HepG2 (cell line): ENCODE results near the gene BBOF1. TPM values are rescaled to one million over a fixed set of nuclear protein-coding genes. Genes with fewer than 3 reads are reported as not detected.
A peak's percentile ranks its signal among the peaks of the same experiment; 100 is the strongest.

ENCODE experiments used
- AKAP8 ChIP-seq: sonication (generic); formaldehyde crosslinking; IDR thresholded peaks from 2 replicates; pipeline ENCODE4 v1.5.1; 2020; ENCODE audit warnings: mild to moderate bottlenecking, missing genetic modification reagents
- BORCS8-MEF2B ChIP-seq: sonication (generic); formaldehyde crosslinking; IDR thresholded peaks from 2 replicates; pipeline ENCODE4 v1.8.0; 2022; ENCODE audit warnings: mild to moderate bottlenecking, missing genetic modification reagents
- BRCA1 ChIP-seq: sonication (generic); formaldehyde crosslinking; IDR thresholded peaks from 2 replicates; pipeline ENCODE4 v1.4.0; 2020; ENCODE audit warnings: missing genetic modification reagents
- CERS6 ChIP-seq: sonication (generic); formaldehyde crosslinking; IDR thresholded peaks from 2 replicates; pipeline ENCODE4 v1.5.0; 2020; ENCODE audit warnings: missing genetic modification reagents
- HMG20B ChIP-seq: conservative IDR thresholded peaks from 2 replicates; pipeline ENCODE4 v1.6.1; 2016; ENCODE audit warnings: missing genetic modification reagents, missing compliant biosample characterization
- MIER2 ChIP-seq: IDR thresholded peaks from 2 replicates; pipeline ENCODE4 v1.6.1; 2016; ENCODE audit warnings: missing biosample characterization, missing genetic modification reagents
- MYNN ChIP-seq: sonication (generic); formaldehyde crosslinking; IDR thresholded peaks from 2 replicates; pipeline ENCODE4 v1.4.0; 2020; ENCODE audit warnings: mild to moderate bottlenecking, low read depth, missing genetic modification reagents
- NFIC ChIP-seq: IDR thresholded peaks from 2 replicates; pipeline ENCODE4 v1.6.1; 2012; ENCODE audit warnings: mild to moderate bottlenecking, low read length, inconsistent platforms
- NR2F2 ChIP-seq: IDR thresholded peaks from 2 replicates; pipeline ENCODE4 v1.6.1; 2012; ENCODE audit warnings: low read depth, inconsistent platforms, borderline replicate concordance
- PHF20 ChIP-seq: sonication (generic); formaldehyde crosslinking; IDR thresholded peaks from 2 replicates; pipeline ENCODE4 v1.5.0; 2020; ENCODE audit warnings: mild to moderate bottlenecking, missing genetic modification reagents
- TCF12 ChIP-seq, 2 experiments: fragments of 450-650 bp in 1 of 2; sonication (generic) in 1 of 2; formaldehyde crosslinking in 1 of 2; IDR thresholded peaks; 2 replicates each; pipeline versions ENCODE4 v1.6.1 to v1.8.0; 2017 to 2022; ENCODE audit warnings: antibody characterized with exemption in 1 of 2, mild to moderate bottlenecking in 1 of 2, missing genetic modification reagents in 1 of 2, moderate library complexity in 1 of 2
- YEATS4 ChIP-seq: sonication (generic); formaldehyde crosslinking; IDR thresholded peaks from 2 replicates; pipeline ENCODE4 v1.4.0; 2020; ENCODE audit warnings: missing genetic modification reagents, borderline replicate concordance
- ZKSCAN5 ChIP-seq: sonication (generic); formaldehyde crosslinking; IDR thresholded peaks from 2 replicates; pipeline ENCODE4 v1.5.1; 2020; ENCODE audit warnings: mild to moderate bottlenecking, missing genetic modification reagents
- ZNF205 ChIP-seq: IDR thresholded peaks from 2 replicates; pipeline ENCODE4 v1.6.1; 2018; ENCODE audit warnings: missing biosample characterization, missing genetic modification reagents
- ZNF263 ChIP-seq: sonication (generic); formaldehyde crosslinking; IDR thresholded peaks from 2 replicates; pipeline ENCODE4 v1.4.0; 2020; ENCODE audit warnings: missing genetic modification reagents
- ZNF350 ChIP-seq: sonication (generic); formaldehyde crosslinking; IDR thresholded peaks from 2 replicates; pipeline ENCODE4 v1.4.0; 2020; ENCODE audit warnings: mild to moderate bottlenecking, low read depth, missing genetic modification reagents, borderline replicate concordance
- ZNF362 ChIP-seq: sonication (generic); formaldehyde crosslinking; IDR thresholded peaks from 2 replicates; pipeline ENCODE4 v1.4.0; 2020; ENCODE audit warnings: missing genetic modification reagents, mild to moderate bottlenecking, borderline replicate concordance
- ZNF543 ChIP-seq: sonication (generic); formaldehyde crosslinking; IDR thresholded peaks from 2 replicates; pipeline ENCODE4 v1.4.0; 2020; ENCODE audit warnings: mild to moderate bottlenecking, missing genetic modification reagents
- ZNF644 ChIP-seq: IDR thresholded peaks from 2 replicates; pipeline ENCODE4 v1.6.1; 2016; ENCODE audit warnings: low read depth
- ZNF709 ChIP-seq: sonication (generic); formaldehyde crosslinking; IDR thresholded peaks from 2 replicates; pipeline ENCODE4 v1.5.0; 2020; ENCODE audit warnings: mild to moderate bottlenecking, missing genetic modification reagents
- ZNF768 ChIP-seq: sonication (generic); formaldehyde crosslinking; IDR thresholded peaks from 2 replicates; pipeline ENCODE4 v1.4.0; 2020; ENCODE audit warnings: missing genetic modification reagents
- ZNF879 ChIP-seq: sonication (generic); formaldehyde crosslinking; IDR thresholded peaks from 2 replicates; pipeline ENCODE4 v1.8.1; 2023; ENCODE audit warnings: missing genetic modification reagents
- polyA plus RNA-seq, 8 experiments: library from polyadenylated mRNA; depleted of rRNA in 3 of 8; stranded (reverse) in 7 of 8; unstranded in 1 of 8; fragments of >200 nt; fragmentation: Illumina TruSeq in 4 of 8; extraction: Trizol in 4 of 8; gene quantifications; 2 replicates each; pipeline versions ENCODE4 v1.2.1 to v1.2.3, GENCODE V29; 2011 to 2016; ENCODE audit warnings: low read depth in 4 of 8, missing spikeins in 1 of 8, mixed read lengths in 1 of 8; ENCODE audit not compliant: insufficient read depth in 1 of 8
- total RNA-seq, 5 experiments: library from RNA; depleted of rRNA; stranded (reverse); fragments of >200 nt; fragmentation: Illumina TruSeq; extraction: Trizol; gene quantifications; 2 replicates each; pipeline ENCODE4 v1.2.3, GENCODE V29; 2016; ENCODE audit warnings: low read depth in 1 of 5
- TF ChIP-seq, protein P1 (sequence below): IDR thresholded peaks from 2 replicates; pipeline ENCODE4 v1.6.1; 2016; ENCODE audit warnings: missing genetic modification reagents, missing compliant biosample characterization
- TF ChIP-seq, protein P2 (sequence below): sonication (generic); formaldehyde crosslinking; IDR thresholded peaks from 2 replicates; pipeline ENCODE4 v1.5.0; 2020; ENCODE audit warnings: missing genetic modification reagents
- TF ChIP-seq, protein P3 (sequence below): sonication (generic); formaldehyde crosslinking; IDR thresholded peaks from 2 replicates; pipeline ENCODE4 v1.4.0; 2020; ENCODE audit warnings: mild to moderate bottlenecking, low read depth, missing genetic modification reagents
- TF ChIP-seq, protein P4 (sequence below): sonication (generic); formaldehyde crosslinking; IDR thresholded peaks from 2 replicates; pipeline ENCODE4 v1.4.0; 2020; ENCODE audit warnings: missing genetic modification reagents

Gene BBOF1
- total and polyA plus RNA-seq, 2 of the 13 experiments (the other 11 are each of a cell fraction or from before 2014, with no cell fraction given), result 1.6 to 2.3 TPM

GRCh38 chr14:73995977-73996378 is 23.2 kb upstream of the BBOF1 start (continued):
- no peak for TF ChIP-seq ZNF709 (CRISPR knock-in tag)
- TF ChIP-seq ZNF263 (CRISPR knock-in tag), result peak; percentile 46; the same call in 1 of the 2 replicates
- TF ChIP-seq MYNN (CRISPR knock-in tag), result no peak
- no peak for TF ChIP-seq ZNF350 (CRISPR knock-in tag)
- TF ChIP-seq NR2F2, result no peak
- no peak for TF ChIP-seq NFIC
- TF ChIP-seq TCF12 (IDR thresholded peaks at IDR 0.05), result no peak
- no peak for TF ChIP-seq TCF12 (CRISPR knock-in tag; IDR thresholded peaks at IDR 0.05)
- no peak for TF ChIP-seq HMG20B (CRISPR knock-in tag)
- peak; percentile 25; the same call in 1 of the 2 replicates for TF ChIP-seq ZNF205 (CRISPR knock-in tag)
- no peak for TF ChIP-seq PHF20 (CRISPR knock-in tag)
- TF ChIP-seq ZNF543 (CRISPR knock-in tag), result no peak
- TF ChIP-seq, protein P1, sequence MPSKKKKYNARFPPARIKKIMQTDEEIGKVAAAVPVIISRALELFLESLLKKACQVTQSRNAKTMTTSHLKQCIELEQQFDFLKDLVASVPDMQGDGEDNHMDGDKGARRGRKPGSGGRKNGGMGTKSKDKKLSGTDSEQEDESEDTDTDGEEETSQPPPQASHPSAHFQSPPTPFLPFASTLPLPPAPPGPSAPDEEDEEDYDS, result no peak; the same call in 1 of the 2 replicates
- TF ChIP-seq ZNF362, result no peak
- no peak for TF ChIP-seq ZNF879 (CRISPR knock-in tag)
- TF ChIP-seq BORCS8-MEF2B (CRISPR knock-in tag), result no peak
- 0 out of 2 replicates have a peak, but pooled peaks have one; percentile 8 for TF ChIP-seq YEATS4 (CRISPR knock-in tag)
- no peak for TF ChIP-seq MIER2 (CRISPR knock-in tag)
- TF ChIP-seq ZKSCAN5 (CRISPR knock-in tag), result no peak
- TF ChIP-seq, protein P2, sequence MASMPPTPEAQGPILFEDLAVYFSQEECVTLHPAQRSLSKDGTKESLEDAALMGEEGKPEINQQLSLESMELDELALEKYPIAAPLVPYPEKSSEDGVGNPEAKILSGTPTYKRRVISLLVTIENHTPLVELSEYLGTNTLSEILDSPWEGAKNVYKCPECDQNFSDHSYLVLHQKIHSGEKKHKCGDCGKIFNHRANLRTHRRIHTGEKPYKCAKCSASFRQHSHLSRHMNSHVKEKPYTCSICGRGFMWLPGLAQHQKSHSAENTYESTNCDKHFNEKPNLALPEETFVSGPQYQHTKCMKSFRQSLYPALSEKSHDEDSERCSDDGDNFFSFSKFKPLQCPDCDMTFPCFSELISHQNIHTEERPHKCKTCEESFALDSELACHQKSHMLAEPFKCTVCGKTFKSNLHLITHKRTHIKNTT (CRISPR knock-in tag), result no peak
- TF ChIP-seq, protein P3, sequence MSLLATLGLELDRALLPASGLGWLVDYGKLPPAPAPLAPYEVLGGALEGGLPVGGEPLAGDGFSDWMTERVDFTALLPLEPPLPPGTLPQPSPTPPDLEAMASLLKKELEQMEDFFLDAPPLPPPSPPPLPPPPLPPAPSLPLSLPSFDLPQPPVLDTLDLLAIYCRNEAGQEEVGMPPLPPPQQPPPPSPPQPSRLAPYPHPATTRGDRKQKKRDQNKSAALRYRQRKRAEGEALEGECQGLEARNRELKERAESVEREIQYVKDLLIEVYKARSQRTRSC (CRISPR knock-in tag), result no peak
- TF ChIP-seq ZNF768 (CRISPR knock-in tag), result no peak
- TF ChIP-seq BRCA1 (CRISPR knock-in tag), result no peak
- no peak for TF ChIP-seq ZNF644 (CRISPR knock-in tag)
- TF ChIP-seq CERS6 (CRISPR knock-in tag), result no peak
- no peak for TF ChIP-seq AKAP8 (CRISPR knock-in tag)
- TF ChIP-seq, protein P4, sequence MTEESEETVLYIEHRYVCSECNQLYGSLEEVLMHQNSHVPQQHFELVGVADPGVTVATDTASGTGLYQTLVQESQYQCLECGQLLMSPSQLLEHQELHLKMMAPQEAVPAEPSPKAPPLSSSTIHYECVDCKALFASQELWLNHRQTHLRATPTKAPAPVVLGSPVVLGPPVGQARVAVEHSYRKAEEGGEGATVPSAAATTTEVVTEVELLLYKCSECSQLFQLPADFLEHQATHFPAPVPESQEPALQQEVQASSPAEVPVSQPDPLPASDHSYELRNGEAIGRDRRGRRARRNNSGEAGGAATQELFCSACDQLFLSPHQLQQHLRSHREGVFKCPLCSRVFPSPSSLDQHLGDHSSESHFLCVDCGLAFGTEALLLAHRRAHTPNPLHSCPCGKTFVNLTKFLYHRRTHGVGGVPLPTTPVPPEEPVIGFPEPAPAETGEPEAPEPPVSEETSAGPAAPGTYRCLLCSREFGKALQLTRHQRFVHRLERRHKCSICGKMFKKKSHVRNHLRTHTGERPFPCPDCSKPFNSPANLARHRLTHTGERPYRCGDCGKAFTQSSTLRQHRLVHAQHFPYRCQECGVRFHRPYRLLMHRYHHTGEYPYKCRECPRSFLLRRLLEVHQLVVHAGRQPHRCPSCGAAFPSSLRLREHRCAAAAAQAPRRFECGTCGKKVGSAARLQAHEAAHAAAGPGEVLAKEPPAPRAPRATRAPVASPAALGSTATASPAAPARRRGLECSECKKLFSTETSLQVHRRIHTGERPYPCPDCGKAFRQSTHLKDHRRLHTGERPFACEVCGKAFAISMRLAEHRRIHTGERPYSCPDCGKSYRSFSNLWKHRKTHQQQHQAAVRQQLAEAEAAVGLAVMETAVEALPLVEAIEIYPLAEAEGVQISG (CRISPR knock-in tag), result no peak
